Astrocyte (in vitro differentiated cells and primary cell): ENCODE results near the gene ANKRD28. TPM values are rescaled to one million over a fixed set of nuclear protein-coding genes. Genes with fewer than 3 reads are reported as not detected.

Experiments used
- DNase-seq: peaks from one replicate; pipeline ENCODE4 v3.0.0-alpha.2; 2010; ENCODE audit warnings: low read depth
- FAIRE-seq: peaks from 2 replicates; lab custom pipeline; 2011; peaks lifted over from hg19 to GRCh38; lab: Jason Lieb, UNC
- H2AFZ ChIP-seq: 2 replicates; pipeline ENCODE4 v1.6.0; 2012; ENCODE audit warnings: low read depth, low read length, inconsistent platforms
- H3K27ac ChIP-seq: 2 replicates; pipeline ENCODE4 v1.5.1; 2011; ENCODE audit warnings: low read depth, low read length, inconsistent platforms
- H3K27me3 ChIP-seq: 2 replicates; pipeline ENCODE4 v1.6.0; 2011; ENCODE audit warnings: low read length, inconsistent platforms; ENCODE audit not compliant: insufficient read depth
- H3K36me3 ChIP-seq: 2 replicates; pipeline ENCODE4 v1.5.1; 2011; ENCODE audit warnings: low read length, inconsistent platforms; ENCODE audit not compliant: insufficient read depth
- H3K4me1 ChIP-seq: 2 replicates; pipeline ENCODE4 v1.5.1; 2011; ENCODE audit warnings: low read length, inconsistent platforms; ENCODE audit not compliant: insufficient read depth
- H3K4me2 ChIP-seq: 2 replicates; pipeline ENCODE4 v1.6.0; 2012; ENCODE audit warnings: low read length, inconsistent platforms
- H3K4me3 ChIP-seq: 2 replicates; pipeline ENCODE4 v1.5.1; 2011; ENCODE audit warnings: low read depth, mild to moderate bottlenecking, low read length, inconsistent platforms; ENCODE audit not compliant: insufficient read depth
- H3K79me2 ChIP-seq: 2 replicates; pipeline ENCODE4 v1.6.0; 2012; ENCODE audit warnings: mild to moderate bottlenecking, low read length, inconsistent platforms; ENCODE audit not compliant: insufficient read depth
- H3K9ac ChIP-seq: 2 replicates; pipeline ENCODE4 v1.6.0; 2012; ENCODE audit warnings: mild to moderate bottlenecking, low read length, inconsistent platforms
- H3K9me3 ChIP-seq: 2 replicates; pipeline ENCODE4 v1.5.1; 2012; ENCODE audit warnings: low read depth, mild to moderate bottlenecking, low read length, inconsistent platforms; ENCODE audit not compliant: insufficient read depth
- H4K20me1 ChIP-seq: 2 replicates; pipeline ENCODE4 v1.6.0; 2012; ENCODE audit warnings: low read length, inconsistent platforms; ENCODE audit not compliant: insufficient read depth
- H3K27ac Mint-ChIP-seq: one replicate; pipeline ENCODE4 v1.8.0; 2021; ENCODE audit warnings: mild to moderate bottlenecking, mixed read lengths; ENCODE audit not compliant: unreplicated experiment
- H3K27me3 Mint-ChIP-seq: one replicate; pipeline ENCODE4 v1.8.0; 2021; ENCODE audit warnings: low read depth, mixed read lengths; ENCODE audit not compliant: unreplicated experiment
- H3K36me3 Mint-ChIP-seq: one replicate; pipeline ENCODE4 v1.8.0; 2021; ENCODE audit warnings: low read depth, mixed read lengths; ENCODE audit not compliant: unreplicated experiment
- H3K4me1 Mint-ChIP-seq: one replicate; pipeline ENCODE4 v1.8.0; 2021; ENCODE audit warnings: low read depth, mixed read lengths; ENCODE audit not compliant: unreplicated experiment
- H3K4me3 Mint-ChIP-seq: one replicate; pipeline ENCODE4 v1.8.0; 2021; ENCODE audit warnings: mild to moderate bottlenecking, moderate library complexity, mixed read lengths; ENCODE audit not compliant: unreplicated experiment
- H3K9me3 Mint-ChIP-seq: one replicate; pipeline ENCODE4 v1.8.0; 2021; ENCODE audit warnings: mild to moderate bottlenecking, mixed read lengths; ENCODE audit not compliant: unreplicated experiment
- CTCF ChIP-seq: IDR thresholded peaks from 2 replicates; pipeline ENCODE4 v1.5.1; 2011; ENCODE audit warnings: low read depth, mild to moderate bottlenecking, inconsistent platforms, low read length, moderate library complexity; ENCODE audit not compliant: insufficient read depth
- EZH2 ChIP-seq: IDR thresholded peaks from 2 replicates; pipeline ENCODE4 v1.6.1; 2012; ENCODE audit warnings: mild to moderate bottlenecking, low read length, inconsistent platforms; ENCODE audit not compliant: insufficient read depth
- total RNA-seq: library from RNA; stranded (reverse); gene quantifications from 2 replicates; pipeline ENCODE4 v1.2.1, GENCODE V29; 2021

ANKRD28 gene
- total RNA-seq, 1 donor from 2014 or later = 61.3 TPM

- H3K79me2 ChIP-seq = peaks cover 87% of the 10 kb centered on the region
- no peak for TF ChIP-seq CTCF
- no peak for TF ChIP-seq EZH2
- no peaks in the 10 kb centered on the region for H3K9me3 Mint-ChIP-seq
- H3K27me3 Mint-ChIP-seq = no peaks in the 10 kb centered on the region
- peak overlapping the region; percentile 99 for H3K27ac ChIP-seq
- DNase-seq (peak; percentile 72), FAIRE-seq (no peak)
- H3K9ac ChIP-seq = peak overlapping the region; percentile 94
- peak overlapping the region; percentile 95 for H3K4me3 Mint-ChIP-seq
- H3K4me1 ChIP-seq = peaks cover 17% of the 10 kb centered on the region
- H3K27ac Mint-ChIP-seq = peak overlapping the region; percentile 92
- no peak overlapping the region for H2AFZ ChIP-seq
- peaks cover 10% of the 10 kb centered on the region for H3K36me3 Mint-ChIP-seq
- H3K36me3 ChIP-seq = peaks cover 12% of the 10 kb centered on the region
- H3K4me2 ChIP-seq = peak overlapping the region; percentile 89
- no peaks in the 10 kb centered on the region for H3K9me3 ChIP-seq
- peaks cover 11% of the 10 kb centered on the region for H4K20me1 ChIP-seq
- peaks cover 12% of the 10 kb centered on the region for H3K4me1 Mint-ChIP-seq
- H3K27me3 ChIP-seq = no peaks in the 10 kb centered on the region
- peak overlapping the region; percentile 84 for H3K4me3 ChIP-seq
Measured at GRCh38 chr3:15794303-15794771, 3.4 kb downstream of the ANKRD28 start.

GRCh38 chr3:15791525-15791924 lies 6.3 kb downstream of the ANKRD28 start:
- no peak for TF ChIP-seq EZH2
- TF ChIP-seq CTCF = no peak
- H2AFZ ChIP-seq = no peak overlapping the region
- peaks cover 19% of the 10 kb centered on the region for H4K20me1 ChIP-seq
- Mint-ChIP-seq H3K27me3 (no peaks in the 10 kb centered on the region), H3K36me3 (peaks cover 16% of the 10 kb centered on the region), H3K27ac (no peak overlapping the region), H3K4me3 (no peak overlapping the region), H3K9me3 (no peaks in the 10 kb centered on the region), H3K4me1 (peaks cover 6% of the 10 kb centered on the region)
- H3K4me2 ChIP-seq = peak overlapping the region; percentile 38
- no peak for DNase-seq
- no peaks in the 10 kb centered on the region for H3K27me3 ChIP-seq
- H3K27ac ChIP-seq = no peak overlapping the region
- no peak for FAIRE-seq
- peaks cover 100% of the 10 kb centered on the region for H3K79me2 ChIP-seq
- H3K9ac ChIP-seq = no peak overlapping the region
- H3K9me3 ChIP-seq = no peaks in the 10 kb centered on the region
- H3K4me3 ChIP-seq = no peak overlapping the region
- H3K36me3 ChIP-seq = peaks cover 18% of the 10 kb centered on the region
- H3K4me1 ChIP-seq = peaks cover 13% of the 10 kb centered on the region

GRCh38 chr3:15787941-15788340 lies 9.8 kb downstream of the ANKRD28 start:
- H3K27me3 ChIP-seq = no peaks in the 10 kb centered on the region
- H3K27me3 Mint-ChIP-seq = no peaks in the 10 kb centered on the region
- peaks cover 15% of the 10 kb centered on the region for H3K4me1 ChIP-seq
- no peak overlapping the region for H3K4me3 Mint-ChIP-seq
- H3K27ac ChIP-seq = no peak overlapping the region
- peaks cover 96% of the 10 kb centered on the region for H3K79me2 ChIP-seq
- H3K4me1 Mint-ChIP-seq = peaks cover 18% of the 10 kb centered on the region
- peaks cover 18% of the 10 kb centered on the region for H3K36me3 Mint-ChIP-seq
- DNase-seq (no peak), FAIRE-seq (no peak)
- no peak overlapping the region for H3K27ac Mint-ChIP-seq
- no peak for TF ChIP-seq EZH2
- no peak for TF ChIP-seq CTCF
- no peaks in the 10 kb centered on the region for H3K9me3 ChIP-seq
- no peak overlapping the region for H3K9ac ChIP-seq
- H4K20me1 ChIP-seq = peaks cover 19% of the 10 kb centered on the region
- H3K36me3 ChIP-seq = peaks cover 17% of the 10 kb centered on the region
- no peaks in the 10 kb centered on the region for H3K9me3 Mint-ChIP-seq
- H3K4me3 ChIP-seq = no peak overlapping the region
- H3K4me2 ChIP-seq = no peak overlapping the region
- H2AFZ ChIP-seq = no peak overlapping the region
